ENCODE data around the gene CDKN2C.

GRCh38 chr1:51002516-51002915 is 32.5 kb downstream of the CDKN2C start:
- TF ChIP-seq, protein P1, sequence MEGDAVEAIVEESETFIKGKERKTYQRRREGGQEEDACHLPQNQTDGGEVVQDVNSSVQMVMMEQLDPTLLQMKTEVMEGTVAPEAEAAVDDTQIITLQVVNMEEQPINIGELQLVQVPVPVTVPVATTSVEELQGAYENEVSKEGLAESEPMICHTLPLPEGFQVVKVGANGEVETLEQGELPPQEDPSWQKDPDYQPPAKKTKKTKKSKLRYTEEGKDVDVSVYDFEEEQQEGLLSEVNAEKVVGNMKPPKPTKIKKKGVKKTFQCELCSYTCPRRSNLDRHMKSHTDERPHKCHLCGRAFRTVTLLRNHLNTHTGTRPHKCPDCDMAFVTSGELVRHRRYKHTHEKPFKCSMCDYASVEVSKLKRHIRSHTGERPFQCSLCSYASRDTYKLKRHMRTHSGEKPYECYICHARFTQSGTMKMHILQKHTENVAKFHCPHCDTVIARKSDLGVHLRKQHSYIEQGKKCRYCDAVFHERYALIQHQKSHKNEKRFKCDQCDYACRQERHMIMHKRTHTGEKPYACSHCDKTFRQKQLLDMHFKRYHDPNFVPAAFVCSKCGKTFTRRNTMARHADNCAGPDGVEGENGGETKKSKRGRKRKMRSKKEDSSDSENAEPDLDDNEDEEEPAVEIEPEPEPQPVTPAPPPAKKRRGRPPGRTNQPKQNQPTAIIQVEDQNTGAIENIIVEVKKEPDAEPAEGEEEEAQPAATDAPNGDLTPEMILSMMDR (IDR thresholded peaks at IDR 0.05): no peak
- TF ChIP-seq POLR2A (IDR thresholded peaks at IDR 0.05) (no peak), POLR2AphosphoS5 (IDR thresholded peaks at IDR 0.05) (no peak)

All from stomach (tissue), 4 donors.